GM21737 (cell line): ENCODE measurements around the gene GFI1.
"Not testable (repeated sequence)": the region's sequence is repeated elsewhere in the genome, so short reads cannot be mapped to it uniquely, and the experiment has no call there.

ENCODE experiments used
- ATAC-seq: cut with Tn5 transposase; IDR thresholded peaks from one replicate; pipeline ENCODE4 v1.9.1; 2021; ENCODE audit warnings: mild to moderate bottlenecking, moderate library complexity; ENCODE audit not compliant: unreplicated experiment

GFI1 gene

DNA sequence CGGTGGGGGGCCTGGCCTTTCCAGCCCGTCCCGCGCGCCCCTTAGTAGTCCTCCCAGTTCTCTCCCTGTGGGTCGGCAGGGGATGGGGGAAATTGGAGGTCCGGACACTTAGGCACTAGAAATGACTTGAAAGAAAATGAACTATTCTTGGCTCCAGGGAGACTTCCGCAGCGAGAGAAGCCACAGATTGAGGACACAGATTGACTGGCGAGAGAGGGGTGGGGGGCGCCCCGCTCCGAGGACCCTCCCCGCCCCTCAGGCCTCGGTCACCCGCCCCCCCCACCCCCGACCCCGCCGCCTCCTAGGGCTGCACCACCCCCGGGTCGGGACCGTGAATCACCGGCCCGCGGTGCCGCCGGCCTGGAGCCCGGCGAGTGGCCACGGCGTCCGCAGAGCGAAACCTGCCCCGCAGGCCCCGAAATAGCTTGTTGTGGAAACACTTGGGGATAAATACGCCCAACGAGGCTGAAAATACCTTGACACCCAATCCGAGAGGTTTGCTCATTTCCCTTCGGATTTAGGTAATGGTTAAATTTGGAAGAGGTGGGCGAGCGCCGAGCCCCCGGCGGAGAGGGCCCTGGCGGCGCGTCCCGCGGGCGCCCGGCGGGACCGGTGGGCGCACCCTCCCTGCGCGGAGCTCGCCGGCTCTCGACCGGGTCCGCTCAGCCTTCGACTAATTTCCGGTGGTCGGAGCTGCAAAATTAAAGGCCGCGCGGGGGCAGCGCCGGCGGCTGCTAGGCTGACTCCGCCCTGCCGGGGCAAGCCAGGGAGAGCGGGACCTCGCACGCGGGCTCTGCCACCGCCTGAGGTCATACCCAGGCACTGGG, at the start of gene GFI1:
TSS of gene GFI1 (minus strand) at position 675 of the 827 bp plus-strand sequence. CDS start 3,438 bp downstream, outside the sequence.
- ATAC-seq = peak; percentile 23

DNA sequence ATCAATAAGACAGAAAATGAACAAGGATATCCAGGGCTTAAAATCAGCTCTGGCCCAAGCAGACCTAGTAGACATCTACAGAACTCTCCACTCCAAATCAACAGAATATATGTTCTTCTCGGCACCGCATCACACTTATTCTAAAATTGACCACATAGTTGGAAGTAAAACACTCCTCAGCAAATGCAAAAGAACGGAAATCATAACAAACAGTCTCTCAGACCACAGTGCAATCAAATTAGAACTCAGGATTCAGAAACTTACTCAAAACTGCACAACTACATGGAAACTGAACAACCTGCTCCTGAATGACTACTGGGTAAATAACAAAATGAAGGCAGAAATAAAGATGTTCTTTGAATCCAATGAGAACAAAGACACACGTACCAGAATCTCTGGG, 45.6 kb upstream of the GFI1 start:
- ATAC-seq = not testable (repeated sequence)

GRCh38 chr1:92531939-92532338, 45.2 kb upstream of the GFI1 start:
- not testable (repeated sequence) for ATAC-seq

DNA sequence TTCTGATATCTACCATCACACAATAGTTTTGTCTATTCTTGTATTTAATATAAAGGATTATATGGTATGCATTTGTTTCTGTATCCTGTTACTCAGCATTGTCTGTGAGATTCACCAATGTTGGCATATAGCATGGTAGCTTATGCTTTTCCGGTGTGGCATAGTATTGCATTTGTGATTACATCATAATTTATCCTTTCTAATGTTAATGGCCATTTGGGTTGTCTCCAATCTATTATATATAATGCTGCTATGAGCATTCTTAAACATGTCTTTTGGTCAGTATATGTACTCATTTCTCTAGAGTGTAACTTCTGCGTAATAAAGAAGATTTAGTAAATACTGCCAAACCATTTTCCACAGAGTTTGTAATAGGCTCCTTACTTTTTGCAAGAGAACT, 40.9 kb upstream of the GFI1 start:
- ATAC-seq = no peak

GRCh38 chr1:92524944-92525590, 38.3 kb upstream of the GFI1 start:
- ATAC-seq = not testable (repeated sequence)

DNA sequence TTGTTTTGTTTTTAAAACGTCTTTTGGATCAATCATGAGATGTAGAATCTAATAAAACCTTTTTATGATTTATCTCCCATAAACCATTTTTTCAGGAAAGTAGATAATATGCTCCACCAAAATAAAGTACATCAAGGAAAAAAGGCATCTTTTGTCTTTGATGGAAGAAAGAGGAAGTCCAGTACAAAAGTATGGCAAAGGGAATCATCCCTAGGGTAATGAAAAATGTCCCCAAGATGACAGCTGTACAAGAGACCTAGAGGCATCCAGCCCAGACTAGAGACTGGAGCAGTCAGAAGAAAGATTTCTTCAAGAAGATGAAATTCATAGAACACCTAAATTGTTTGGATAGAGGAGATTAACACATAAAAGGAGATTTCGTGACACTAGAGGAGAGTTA, 32.3 kb upstream of the GFI1 start:
- ATAC-seq = no peak

DNA sequence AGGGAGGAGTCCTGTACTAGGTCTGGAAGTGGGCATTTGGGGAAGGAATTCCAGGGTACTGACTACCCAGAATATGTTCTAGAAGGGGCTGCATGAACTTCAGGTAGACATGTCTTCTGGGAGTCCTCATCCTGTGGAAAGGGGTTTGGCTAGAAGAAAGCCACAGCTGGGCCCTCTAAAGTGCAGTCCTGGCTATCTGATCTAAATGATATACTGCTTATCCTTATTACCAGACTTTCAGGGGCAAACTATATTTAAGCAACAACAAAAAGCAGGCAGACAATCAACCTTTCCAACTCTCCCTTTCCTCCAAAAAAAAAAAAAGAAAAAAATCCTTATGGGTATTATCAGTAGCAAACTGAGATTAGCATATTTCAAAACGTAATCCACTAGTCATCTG, 29.8 kb upstream of the GFI1 start:
- ATAC-seq = no peak

GRCh38 chr1:92515796-92516201, 29.1 kb upstream of the GFI1 start:
- ATAC-seq = no peak

DNA sequence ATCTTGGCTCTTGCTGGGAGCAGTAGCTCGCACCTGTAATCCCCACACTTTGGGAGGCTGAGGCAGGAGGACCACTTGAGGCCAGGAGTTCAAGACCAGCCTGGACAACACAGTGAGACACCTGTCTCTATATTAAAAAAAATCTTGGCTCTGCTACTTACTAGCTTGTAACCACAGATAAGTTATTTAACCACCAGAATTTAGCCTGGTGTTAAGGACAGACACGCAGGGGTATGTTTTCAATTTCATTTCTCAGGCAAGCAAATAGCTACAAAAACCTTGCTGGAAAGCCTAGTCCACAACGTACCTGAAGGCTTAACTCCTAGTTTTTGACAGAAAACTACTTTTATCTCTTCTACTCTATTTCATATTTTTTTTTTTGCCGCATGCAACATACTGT, 24.8 kb upstream of the GFI1 start:
- peak; percentile 78 for ATAC-seq

DNA sequence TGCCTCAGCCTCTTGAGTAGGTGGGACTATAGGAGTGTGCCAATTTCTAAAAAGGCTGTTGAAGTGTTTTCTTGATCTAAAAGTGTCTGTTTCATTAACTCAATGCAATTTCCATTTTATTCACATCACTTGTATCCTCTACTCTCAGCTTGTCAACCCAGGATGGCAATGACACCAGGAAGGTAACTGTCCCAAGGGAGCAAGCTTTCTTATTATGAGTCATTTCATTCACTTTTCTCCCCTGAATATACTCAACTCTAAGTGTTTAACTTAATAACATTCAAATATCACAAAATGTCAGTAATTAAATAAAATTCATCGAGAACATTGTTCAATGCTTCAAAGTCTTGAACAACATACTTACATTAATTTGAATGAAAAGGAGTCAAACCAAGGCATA, 22.9 kb upstream of the GFI1 start:
- no peak for ATAC-seq

- no peak for ATAC-seq
These were observed 18.4 kb upstream of the GFI1 start for GRCh38 chr1:92505015-92505692.

DNA sequence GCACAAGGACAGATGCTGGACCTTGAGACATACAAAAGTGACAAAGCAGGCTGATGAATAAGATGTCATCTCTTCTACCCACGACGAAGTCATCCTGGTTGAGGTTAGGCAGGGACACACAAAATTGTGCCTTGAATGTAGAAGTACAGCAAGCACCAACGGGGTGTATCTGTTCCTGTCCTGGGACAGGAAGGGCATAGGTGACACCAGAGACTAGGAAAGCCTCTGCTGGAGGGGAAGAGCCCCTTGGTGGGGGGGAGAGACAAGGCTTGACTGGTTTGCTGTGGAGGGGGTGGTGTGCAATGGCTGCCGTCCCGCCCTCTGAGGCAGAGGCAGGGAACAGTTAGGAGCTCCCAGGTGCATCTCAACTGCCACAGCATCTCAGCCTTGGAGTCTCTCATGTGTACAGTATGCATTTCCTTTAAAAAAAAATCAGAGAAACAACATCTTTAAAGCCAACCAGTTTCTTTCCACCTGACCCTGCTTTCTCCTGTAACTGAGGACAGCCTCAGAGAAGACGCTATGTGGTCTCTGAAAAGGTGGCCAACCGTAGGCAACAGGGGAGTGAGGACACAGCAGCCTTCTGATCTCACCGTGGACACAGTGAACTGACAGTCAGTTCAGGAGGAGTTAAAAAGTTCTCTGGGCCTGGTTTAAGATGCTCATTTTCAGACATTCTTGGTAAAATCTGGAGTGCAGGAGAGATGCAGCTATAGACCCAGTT, 17.7 kb upstream of the GFI1 start:
- ATAC-seq = peak; percentile 34

- no peak for ATAC-seq
These were observed 17.2 kb upstream of the GFI1 start for GRCh38 chr1:92503926-92504285.

- ATAC-seq = no peak
These were observed 16.6 kb upstream of the GFI1 start for GRCh38 chr1:92503043-92503925.

GRCh38 chr1:92502247-92502646, 15.5 kb upstream of the GFI1 start:
- no peak for ATAC-seq

DNA sequence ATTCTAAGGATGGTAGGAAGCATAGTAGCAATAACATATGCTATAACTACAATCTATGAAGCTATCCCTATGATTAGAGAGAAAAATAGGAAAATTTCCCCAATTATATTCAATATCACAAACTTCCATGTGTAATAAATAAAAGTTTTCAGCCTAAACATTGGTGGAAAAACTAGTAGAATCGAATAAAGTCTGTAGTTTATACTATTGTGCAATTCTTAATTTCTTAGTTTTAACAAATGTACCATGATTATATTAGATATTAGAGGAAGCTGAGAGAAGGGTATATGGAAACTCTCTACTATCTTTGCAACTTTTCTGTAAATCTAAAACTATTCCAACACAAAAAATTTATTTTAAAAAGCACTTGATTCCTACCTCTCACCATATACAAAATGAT, 13.8 kb upstream of the GFI1 start:
- ATAC-seq = no peak

GRCh38 chr1:92495392-92496063, 8.8 kb upstream of the GFI1 start:
- ATAC-seq = no peak

GRCh38 chr1:92494485-92495141, 7.9 kb upstream of the GFI1 start:
- ATAC-seq = no peak

DNA sequence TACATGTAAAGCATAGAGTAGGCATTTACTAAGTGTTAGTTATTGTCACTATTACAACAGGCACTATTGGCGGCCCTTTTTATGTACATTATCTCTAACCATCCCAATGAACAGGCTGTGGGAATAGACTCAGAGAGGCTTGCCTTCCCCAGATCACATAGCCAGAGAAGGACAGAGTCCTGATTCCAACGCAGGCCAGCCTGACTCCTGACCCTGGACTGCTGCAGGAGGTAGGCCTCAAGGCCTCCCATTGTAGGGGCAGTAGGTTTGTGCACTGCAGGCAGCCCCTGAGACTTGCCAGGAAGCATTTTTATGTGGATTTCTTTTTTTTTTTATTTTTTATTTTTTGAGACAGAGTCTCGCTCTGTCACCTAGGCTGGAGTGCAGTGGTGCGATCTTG, 6.4 kb upstream of the GFI1 start:
- ATAC-seq = no peak
